Coronary artery (tissue), 2 donors: ENCODE data around the gene POLE.

ENCODE experiments used
- DNase-seq: peaks from one replicate; pipeline ENCODE4 v3.0.0-alpha.2; 2017; ENCODE audit warnings: low spot score
- H3K27ac ChIP-seq, 2 donors: fragments of 200-600 bp; sonication (generic); one replicate each; pipeline ENCODE4 v1.5.1; 2016 to 2019
- H3K4me3 ChIP-seq: fragments of 200-600 bp; sonication (generic); 2 replicates; pipeline ENCODE4 v1.5.1; 2016; ENCODE audit warnings: mild to moderate bottlenecking, moderate library complexity
- TF ChIP-seq, protein P1 (sequence below): fragments of 200-600 bp; sonication (generic); IDR thresholded peaks from one replicate; pipeline ENCODE4 v1.5.1; 2019; ENCODE audit warnings: antibody characterized with exemption

Gene POLE

DNA sequence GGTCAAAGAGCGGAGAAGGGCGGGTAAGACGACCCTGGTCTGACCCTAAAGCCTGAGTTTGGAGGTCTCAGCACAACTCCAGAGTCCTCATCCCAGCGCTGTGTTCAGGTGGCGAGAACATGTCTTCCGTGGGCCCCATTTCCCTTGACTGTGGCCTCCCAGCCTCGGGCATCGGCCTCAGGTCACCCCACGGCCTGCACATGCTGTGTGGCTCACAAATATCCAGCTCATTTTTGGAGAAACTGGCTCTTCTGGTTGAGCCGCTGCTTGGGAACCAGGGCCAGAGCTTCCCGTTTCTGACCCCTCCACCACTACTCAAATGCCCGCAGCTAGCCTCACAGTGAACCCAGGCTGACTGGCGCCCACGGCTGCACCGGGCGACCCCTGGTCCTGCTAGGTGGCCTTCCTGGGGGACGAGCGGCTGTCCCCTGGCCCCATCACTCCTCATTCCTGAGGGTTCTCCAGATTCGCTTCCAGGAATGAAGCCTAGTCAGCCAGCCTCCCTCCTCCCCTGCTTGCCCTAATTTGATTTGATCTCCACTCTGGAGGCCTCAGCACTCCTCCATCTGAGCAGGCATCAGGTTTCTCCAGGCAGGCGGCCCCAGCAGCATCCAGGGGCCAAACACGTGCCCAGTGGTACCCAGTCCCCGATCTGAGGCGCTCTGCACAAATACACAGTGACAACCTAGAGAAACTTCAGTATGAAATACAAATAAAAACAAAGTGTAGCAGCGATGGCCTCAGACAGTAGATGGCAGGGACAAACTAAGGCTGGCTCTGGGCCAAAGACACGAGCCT is 63.9 kb downstream of the POLE start:
- DNase-seq: peak; percentile 64
- Histone ChIP-seq H3K27ac (no peak overlapping the region), H3K4me3 (peak overlapping the region; percentile 47)
- TF ChIP-seq, protein P1, sequence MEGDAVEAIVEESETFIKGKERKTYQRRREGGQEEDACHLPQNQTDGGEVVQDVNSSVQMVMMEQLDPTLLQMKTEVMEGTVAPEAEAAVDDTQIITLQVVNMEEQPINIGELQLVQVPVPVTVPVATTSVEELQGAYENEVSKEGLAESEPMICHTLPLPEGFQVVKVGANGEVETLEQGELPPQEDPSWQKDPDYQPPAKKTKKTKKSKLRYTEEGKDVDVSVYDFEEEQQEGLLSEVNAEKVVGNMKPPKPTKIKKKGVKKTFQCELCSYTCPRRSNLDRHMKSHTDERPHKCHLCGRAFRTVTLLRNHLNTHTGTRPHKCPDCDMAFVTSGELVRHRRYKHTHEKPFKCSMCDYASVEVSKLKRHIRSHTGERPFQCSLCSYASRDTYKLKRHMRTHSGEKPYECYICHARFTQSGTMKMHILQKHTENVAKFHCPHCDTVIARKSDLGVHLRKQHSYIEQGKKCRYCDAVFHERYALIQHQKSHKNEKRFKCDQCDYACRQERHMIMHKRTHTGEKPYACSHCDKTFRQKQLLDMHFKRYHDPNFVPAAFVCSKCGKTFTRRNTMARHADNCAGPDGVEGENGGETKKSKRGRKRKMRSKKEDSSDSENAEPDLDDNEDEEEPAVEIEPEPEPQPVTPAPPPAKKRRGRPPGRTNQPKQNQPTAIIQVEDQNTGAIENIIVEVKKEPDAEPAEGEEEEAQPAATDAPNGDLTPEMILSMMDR: no peak

DNA sequence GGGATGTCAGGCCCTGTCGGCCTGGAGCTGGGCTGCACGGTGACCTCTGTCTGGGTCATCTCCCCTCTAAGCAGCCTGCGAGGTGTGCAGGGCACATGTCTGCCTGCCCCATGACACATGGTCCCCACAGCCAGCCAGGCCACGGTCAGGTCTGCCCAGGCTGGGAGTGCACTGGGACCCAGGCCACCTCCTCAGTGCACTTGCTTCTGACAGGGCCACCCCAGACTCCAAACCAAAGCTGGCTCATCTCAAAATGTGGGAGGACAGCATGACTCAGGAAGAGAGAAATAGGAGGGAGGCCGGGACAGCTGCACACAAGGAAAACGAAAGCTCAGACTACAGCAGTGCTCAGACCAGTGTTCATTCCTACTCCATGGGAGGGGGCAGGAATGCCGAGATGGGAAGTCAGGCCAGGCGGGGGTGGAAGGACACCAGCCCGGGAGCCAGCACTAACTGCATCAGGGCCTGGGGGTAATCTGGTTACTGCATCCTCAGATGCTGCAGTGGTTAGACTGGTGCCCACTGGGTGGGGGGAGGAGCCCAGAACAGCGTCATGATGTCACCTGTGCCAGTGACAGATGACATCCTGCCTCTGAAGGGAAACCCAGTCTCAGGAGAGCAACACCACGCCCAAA is 64.6 kb downstream of the POLE start:
- H3K4me3 ChIP-seq: peak overlapping the region; percentile 47
- peak; percentile 69 for DNase-seq
- no peak overlapping the region for H3K27ac ChIP-seq
- TF ChIP-seq, protein P1: no peak

DNA sequence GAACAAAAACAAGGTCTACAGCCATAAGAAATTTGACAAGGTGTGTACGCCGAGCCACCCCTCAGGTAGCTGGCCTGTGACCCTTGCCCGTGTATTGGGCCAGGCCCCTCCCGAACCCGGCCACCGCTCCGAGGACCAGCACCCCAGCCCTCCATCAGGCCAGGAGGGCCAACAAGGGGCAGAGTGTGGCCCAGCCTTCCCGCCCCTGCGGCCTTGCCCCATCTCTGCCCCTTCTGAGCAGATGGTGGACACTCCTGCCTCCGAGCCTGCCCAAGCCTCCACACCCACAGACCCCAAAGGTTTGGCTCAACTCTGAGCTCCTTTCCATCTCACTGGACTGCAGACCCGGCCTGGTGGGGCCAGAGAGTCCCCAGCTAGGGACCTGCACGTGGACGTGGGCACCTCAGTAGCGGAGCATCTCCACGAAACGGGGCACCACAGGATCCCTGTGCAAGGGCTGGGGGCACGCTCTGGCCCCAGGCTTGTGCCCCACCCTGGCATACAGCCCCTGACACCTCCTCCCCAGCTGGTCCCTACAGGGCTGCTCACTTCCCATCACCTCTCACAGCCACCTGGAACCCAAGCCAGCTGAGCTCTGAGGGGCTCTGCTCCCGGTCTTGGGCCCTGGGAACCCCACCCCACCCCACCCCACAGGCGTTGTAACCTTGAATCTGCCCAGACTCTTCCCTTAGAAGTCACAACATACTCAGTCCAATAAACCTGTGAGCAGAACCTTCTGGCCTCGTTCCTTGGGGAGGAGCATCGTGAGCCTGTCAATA is 65.3 kb downstream of the POLE start:
- TF ChIP-seq, protein P1: no peak
- Histone ChIP-seq H3K4me3 (peak overlapping the region; percentile 47), H3K27ac (no peak overlapping the region)
- DNase-seq: peak; percentile 68

DNA sequence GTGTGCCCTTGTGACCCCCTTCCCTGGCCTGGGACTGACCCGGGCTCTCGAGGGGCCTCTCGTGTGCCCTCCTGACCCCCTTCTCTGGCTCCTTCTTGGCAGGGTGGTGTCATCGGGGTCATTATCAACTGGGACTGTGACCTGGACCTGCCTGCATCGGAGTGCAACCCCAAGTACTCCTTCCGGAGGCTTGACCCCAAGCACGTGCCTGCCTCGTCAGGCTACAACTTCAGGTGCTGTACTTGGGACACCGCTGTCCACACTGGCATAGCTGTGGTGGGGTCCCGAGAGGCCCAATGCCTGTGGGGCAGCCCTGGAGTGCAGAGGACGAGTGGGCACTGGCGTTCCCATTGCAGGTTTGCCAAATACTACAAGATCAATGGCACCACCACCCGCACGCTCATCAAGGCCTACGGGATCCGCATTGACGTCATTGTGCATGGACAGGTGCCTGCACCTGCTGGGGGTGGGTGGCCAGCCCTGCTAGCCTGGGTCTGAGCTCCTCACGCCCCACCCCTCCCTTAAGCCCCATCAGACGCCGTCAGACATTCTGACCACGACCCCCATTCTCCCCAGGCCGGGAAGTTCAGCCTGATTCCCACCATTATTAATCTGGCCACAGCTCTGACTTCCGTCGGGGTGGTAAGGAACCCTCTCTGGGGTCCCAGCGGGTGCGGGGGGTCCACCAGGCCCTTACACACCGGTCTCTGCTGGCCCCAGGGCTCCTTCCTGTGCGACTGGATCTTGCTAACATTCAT is 66.1 kb downstream of the POLE start:
- Histone ChIP-seq H3K27ac (no peak overlapping the region), H3K4me3 (no peak overlapping the region)
- TF ChIP-seq, protein P1: no peak
- DNase-seq: peak; percentile 53

DNA sequence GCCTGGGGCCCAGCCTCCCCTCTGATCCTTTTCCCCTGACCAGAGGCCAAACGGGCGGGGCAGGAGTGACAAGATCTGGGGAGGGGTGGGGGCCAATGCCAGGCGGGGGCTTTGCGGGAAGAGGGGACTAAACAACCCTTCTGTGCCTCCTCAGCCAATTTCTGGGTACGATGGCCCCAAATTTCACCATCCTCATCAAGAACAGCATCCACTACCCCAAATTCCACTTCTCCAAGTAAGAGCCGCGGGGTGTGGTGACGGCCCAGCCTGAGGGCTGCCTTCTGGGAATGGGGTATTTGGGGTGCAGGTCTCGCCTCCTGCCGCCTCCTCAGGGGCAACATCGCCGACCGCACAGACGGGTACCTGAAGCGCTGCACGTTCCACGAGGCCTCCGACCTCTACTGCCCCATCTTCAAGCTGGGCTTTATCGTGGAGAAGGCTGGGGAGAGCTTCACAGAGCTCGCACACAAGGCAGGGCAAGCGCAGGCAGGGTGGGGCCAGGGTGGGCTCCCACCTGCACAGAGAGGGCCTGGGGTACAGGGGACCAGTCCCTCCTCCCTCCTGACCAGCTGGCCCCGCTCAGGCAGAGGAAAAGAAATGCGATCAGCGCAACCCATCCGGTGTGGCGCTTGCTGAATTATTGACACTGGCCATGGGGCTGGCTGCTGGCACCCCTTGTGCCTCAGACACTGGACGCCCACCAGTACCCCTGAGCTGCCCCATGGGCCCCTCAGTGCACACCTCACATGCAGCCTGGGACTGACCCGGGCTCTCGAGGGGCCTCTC is 66.8 kb downstream of the POLE start:
- no peak overlapping the region for H3K27ac ChIP-seq
- DNase-seq: peak; percentile 64
- TF ChIP-seq, protein P1: no peak
- H3K4me3 ChIP-seq: no peak overlapping the region
